MCF 10A (cell line): Measurements from ENCODE around the gene CYTH3. TPM values are rescaled to one million over a fixed set of nuclear protein-coding genes. Genes with fewer than 3 reads are reported as not detected.

ENCODE experiments used
- BruUV-seq: library from RNA; stranded (reverse); fragments of 400-500 nt; replicated peaks from 2 replicates; lab custom pipeline; 2021; lab: Mats Ljungman, UMichigan
- CTCF ChIA-PET: fragments of 300-600 bp; sonication (Branson Sonifier 250); formaldehyde crosslinking; extraction: SDS; loops from one replicate; lab custom pipeline; 2021; ENCODE audit warnings: antibody characterized with exemption, inconsistent platforms; lab: Yijun Ruan, JAX
- POLR2A ChIA-PET: fragments of 300-600, 350-650 bp; sonication (Branson Sonifier 250); formaldehyde crosslinking; extraction: SDS; loops from one replicate; lab custom pipeline; 2020; ENCODE audit warnings: antibody characterized with exemption, inconsistent platforms; lab: Yijun Ruan, JAX
- DNase-seq: peaks from one replicate; pipeline ENCODE4 v3.0.0-alpha.2; 2018; ENCODE audit not compliant: unreplicated experiment
- H3K27ac Mint-ChIP-seq: one replicate; pipeline ENCODE4 v1.8.0; 2022; ENCODE audit warnings: mild to moderate bottlenecking, low read depth, mixed read lengths; ENCODE audit not compliant: unreplicated experiment
- H3K27me3 Mint-ChIP-seq: one replicate; pipeline ENCODE4 v1.8.0; 2022; ENCODE audit warnings: mixed read lengths; ENCODE audit not compliant: insufficient read depth, unreplicated experiment
- H3K36me3 Mint-ChIP-seq: one replicate; pipeline ENCODE4 v1.8.0; 2022; ENCODE audit warnings: mild to moderate bottlenecking, moderate library complexity, mixed read lengths; ENCODE audit not compliant: insufficient read depth, unreplicated experiment
- H3K4me1 Mint-ChIP-seq: one replicate; pipeline ENCODE4 v1.8.0; 2022; ENCODE audit warnings: mixed read lengths; ENCODE audit not compliant: insufficient read depth, unreplicated experiment
- H3K4me3 Mint-ChIP-seq: one replicate; pipeline ENCODE4 v1.8.0; 2022; ENCODE audit warnings: mild to moderate bottlenecking, moderate library complexity, mixed read lengths; ENCODE audit not compliant: unreplicated experiment
- H3K9me3 Mint-ChIP-seq: one replicate; pipeline ENCODE4 v1.8.0; 2022; ENCODE audit warnings: mixed read lengths; ENCODE audit not compliant: unreplicated experiment
- CTCF ChIP-seq: fragments of 200-600 bp; IDR thresholded peaks from one replicate; pipeline ENCODE4 v1.8.0; 2022; ENCODE audit warnings: antibody characterized with exemption, mild to moderate bottlenecking; ENCODE audit not compliant: unreplicated experiment
- intact Hi-C: fragments of 100-400 bp; cut with micrococcal nuclease; formaldehyde crosslinking; loops from 2 replicates; pipeline ENCODE4 v1.14.1; 2022
- total RNA-seq: library from RNA; stranded (reverse); gene quantifications from 2 replicates; pipeline ENCODE4 v1.2.3, GENCODE V29; 2022

Gene CYTH3
- total RNA-seq, 1 experiment from 2014 or later, result 23.5 TPM

- no peak for TF ChIP-seq CTCF
- H3K27me3 Mint-ChIP-seq, result no peaks in the 10 kb centered on the region
- H3K27ac Mint-ChIP-seq, result no peak overlapping the region
- H3K9me3 Mint-ChIP-seq, result no peaks in the 10 kb centered on the region
- ChIA-PET CTCF (interaction anchor here (0.5 to 0.6 kb wide), 2 partner anchors 53 to 324 kb away, joined by 3 to 4 read pairs; no protein-coding TSS in a partner anchor), POLR2A (interaction anchor here (1.4 kb wide), 1 partner anchor 10 kb away, joined by 4 read pairs; no protein-coding TSS in a partner anchor)
- no peak for DNase-seq
- peaks cover 36% of the 10 kb centered on the region for H3K36me3 Mint-ChIP-seq
- no TSS peak for BruUV-seq
- H3K4me1 Mint-ChIP-seq, result no peaks in the 10 kb centered on the region
- no peak overlapping the region for H3K4me3 Mint-ChIP-seq
- intact Hi-C loops, result no loop called here
These were observed 106.7 kb downstream of the CYTH3 start for GRCh38 chr7:6165521-6166320.

GRCh38 chr7:6165075-6165474, 107.3 kb downstream of the CYTH3 start:
- intact Hi-C loops, result no loop called here
- Mint-ChIP-seq H3K4me3 (no peak overlapping the region), H3K9me3 (no peaks in the 10 kb centered on the region), H3K27ac (no peak overlapping the region), H3K36me3 (peaks cover 42% of the 10 kb centered on the region), H3K27me3 (no peaks in the 10 kb centered on the region), H3K4me1 (no peaks in the 10 kb centered on the region)
- no peak for TF ChIP-seq CTCF
- CTCF ChIA-PET, result interaction anchor here (0.5 to 0.6 kb wide), 3 partner anchors 54 to 324 kb away, joined by 3 to 4 read pairs (median 3); no protein-coding TSS in a partner anchor
- POLR2A ChIA-PET, result interaction anchor here (1.3 kb wide), 1 partner anchor 158 kb away, joined by 3 read pairs; no protein-coding TSS in a partner anchor
- no peak for DNase-seq
- no TSS peak for BruUV-seq

GRCh38 chr7:6164491-6164890, 107.9 kb downstream of the CYTH3 start:
- H3K4me1 Mint-ChIP-seq, result no peaks in the 10 kb centered on the region
- no peak for TF ChIP-seq CTCF
- intact Hi-C loops, result loop anchor here (1.0 kb wide), 1 partner anchor 108 kb away; the partner anchor contains the start of gene CYTH3
- peaks cover 48% of the 10 kb centered on the region for H3K36me3 Mint-ChIP-seq
- H3K4me3 Mint-ChIP-seq, result no peak overlapping the region
- no peak overlapping the region for H3K27ac Mint-ChIP-seq
- CTCF ChIA-PET, result interaction anchor here (0.6 to 0.7 kb wide), 3 partner anchors 134 to 161 kb away, joined by 3 to 5 read pairs (median 3); no protein-coding TSS in a partner anchor
- BruUV-seq, result no TSS peak
- no peak for DNase-seq
- H3K9me3 Mint-ChIP-seq, result no peaks in the 10 kb centered on the region
- no peaks in the 10 kb centered on the region for H3K27me3 Mint-ChIP-seq
- POLR2A ChIA-PET, result interaction anchor here (1.3 kb wide), 1 partner anchor 158 kb away, joined by 3 read pairs; no protein-coding TSS in a partner anchor

GRCh38 chr7:6164010-6164409, 108.4 kb downstream of the CYTH3 start:
- POLR2A ChIA-PET, result interaction anchor here (1.3 kb wide), 1 partner anchor 159 kb away, joined by 3 read pairs; no protein-coding TSS in a partner anchor
- H3K4me3 Mint-ChIP-seq, result no peak overlapping the region

More at GRCh38 chr7:6164010-6164409, 108.4 kb downstream of the CYTH3 start:
- no TSS peak for BruUV-seq
- Mint-ChIP-seq H3K9me3 (no peaks in the 10 kb centered on the region), H3K27ac (no peak overlapping the region), H3K4me1 (no peaks in the 10 kb centered on the region), H3K27me3 (no peaks in the 10 kb centered on the region), H3K36me3 (peaks cover 51% of the 10 kb centered on the region)
- intact Hi-C loops, result loop anchor here (1.0 kb wide), 1 partner anchor 108 kb away; the partner anchor contains the start of gene CYTH3
- no peak for TF ChIP-seq CTCF
- DNase-seq, result no peak
- CTCF ChIA-PET, result interaction anchor here (0.6 to 0.7 kb wide), 2 partner anchors 160 to 161 kb away, joined by 3 to 5 read pairs; no protein-coding TSS in a partner anchor
